Activated CD4-positive, alpha-beta T cell treated with anti-CD3 and anti-CD28 coated beads, Interleukin-2, amount 50 U/mL, for 48 hours (primary cell): ENCODE measurements around the gene DAZL.

ENCODE experiments used
- DNase-seq, 2 experiments: peaks; one replicate each; pipeline ENCODE4 v3.0.0-alpha.2; 2020

The DAZL gene

GRCh38 chr3:16538507-16538906 is 66.7 kb downstream of the DAZL start:
- no peak for DNase-seq

- no peak for DNase-seq
Measured at GRCh38 chr3:16536996-16537395, 68.2 kb downstream of the DAZL start.
